HepG2 (cell line): ENCODE data around the gene JPH4. TPM values are rescaled to one million over a fixed set of nuclear protein-coding genes. Genes with fewer than 3 reads are reported as not detected.

ENCODE experiments used
- CBX2 ChIP-seq, 2 experiments: fragments of 200-600 bp in 1 of 2; sonication (generic); formaldehyde crosslinking in 1 of 2; IDR thresholded peaks; 2 replicates each; pipeline versions ENCODE4 v1.7.0 to v1.8.1; 2018 to 2022; ENCODE audit warnings: low read depth in 2 of 2, low read length in 1 of 2, mild to moderate bottlenecking in 1 of 2, missing genetic modification reagents in 1 of 2
- CC2D1A ChIP-seq: sonication (generic); formaldehyde crosslinking; IDR thresholded peaks from 2 replicates; pipeline ENCODE4 v1.8.1; 2023; ENCODE audit warnings: mild to moderate bottlenecking, missing genetic modification reagents
- FOXA1 ChIP-seq, 2 experiments: fragments of 450-650 bp in 1 of 2; sonication (generic) in 1 of 2; formaldehyde crosslinking in 1 of 2; IDR thresholded peaks; 2 replicates each; pipeline versions ENCODE4 v1.4.0 to v1.6.1; 2016 to 2020; ENCODE audit warnings: missing genetic modification reagents in 1 of 2
- KDM4B ChIP-seq: sonication (generic); formaldehyde crosslinking; IDR thresholded peaks from 2 replicates; pipeline ENCODE4 v1.4.0; 2020; ENCODE audit warnings: missing genetic modification reagents
- KLF15 ChIP-seq: sonication (generic); formaldehyde crosslinking; IDR thresholded peaks from 2 replicates; pipeline ENCODE4 v1.8.1; 2023; ENCODE audit warnings: borderline replicate concordance, mild to moderate bottlenecking, inconsistent platforms, missing genetic modification reagents, mixed read lengths
- MTF2 ChIP-seq: sonication (generic); formaldehyde crosslinking; IDR thresholded peaks from 2 replicates; pipeline ENCODE4 v1.5.0; 2020; ENCODE audit warnings: missing genetic modification reagents, borderline replicate concordance
- SAP130 ChIP-seq: IDR thresholded peaks from 2 replicates; pipeline ENCODE4 v1.6.1; 2016; ENCODE audit warnings: low read depth
- U2AF1 ChIP-seq: fragments of 200-400 bp; formaldehyde crosslinking; optimal IDR thresholded peaks from 2 replicates; pipeline ENCODE3; 2017; ENCODE audit warnings: mild to moderate bottlenecking, low read depth, low read length
- ZNF556 ChIP-seq: sonication (generic); formaldehyde crosslinking; IDR thresholded peaks from 2 replicates; pipeline ENCODE4 v1.4.0; 2020; ENCODE audit warnings: mild to moderate bottlenecking, missing genetic modification reagents, borderline replicate concordance
- ZNF737 ChIP-seq: sonication (generic); formaldehyde crosslinking; IDR thresholded peaks from 2 replicates; pipeline ENCODE4 v1.5.0; 2020; ENCODE audit warnings: missing genetic modification reagents, mild to moderate bottlenecking, borderline replicate concordance
- ZNF772 ChIP-seq: sonication (generic); formaldehyde crosslinking; IDR thresholded peaks from 2 replicates; pipeline ENCODE4 v1.5.0; 2020; ENCODE audit warnings: mild to moderate bottlenecking, missing genetic modification reagents
- polyA plus RNA-seq, 8 experiments: library from polyadenylated mRNA; depleted of rRNA in 3 of 8; stranded (reverse) in 7 of 8; unstranded in 1 of 8; fragments of >200 nt; fragmentation: Illumina TruSeq in 4 of 8; extraction: Trizol in 4 of 8; gene quantifications; 2 replicates each; pipeline versions ENCODE4 v1.2.1 to v1.2.3, GENCODE V29; 2011 to 2016; ENCODE audit warnings: low read depth in 4 of 8, missing spikeins in 1 of 8, mixed read lengths in 1 of 8; ENCODE audit not compliant: insufficient read depth in 1 of 8
- total RNA-seq, 5 experiments: library from RNA; depleted of rRNA; stranded (reverse); fragments of >200 nt; fragmentation: Illumina TruSeq; extraction: Trizol; gene quantifications; 2 replicates each; pipeline ENCODE4 v1.2.3, GENCODE V29; 2016; ENCODE audit warnings: low read depth in 1 of 5
- TF ChIP-seq, protein P1 (sequence below): sonication (generic); formaldehyde crosslinking; IDR thresholded peaks from 2 replicates; pipeline ENCODE4 v1.8.0; 2022; ENCODE audit warnings: missing genetic modification reagents, mild to moderate bottlenecking, inconsistent platforms, borderline replicate concordance
- TF ChIP-seq, protein P2 (sequence below): sonication (generic); formaldehyde crosslinking; IDR thresholded peaks from 2 replicates; pipeline ENCODE4 v1.5.1; 2020; ENCODE audit warnings: mild to moderate bottlenecking, moderate library complexity, missing genetic modification reagents
- TF ChIP-seq, protein P3 (sequence below): sonication (generic); formaldehyde crosslinking; IDR thresholded peaks from 2 replicates; pipeline ENCODE4 v1.8.0; 2022; ENCODE audit warnings: mild to moderate bottlenecking, missing genetic modification reagents, moderate library complexity
- TF ChIP-seq, protein P4 (sequence below), 2 experiments: sonication (generic) in 1 of 2; formaldehyde crosslinking in 1 of 2; IDR thresholded peaks; 2 replicates each; pipeline versions ENCODE4 v1.4.0 to v1.6.1; 2016 to 2020; ENCODE audit warnings: borderline replicate concordance in 1 of 2, low read depth in 1 of 2, mild to moderate bottlenecking in 1 of 2, missing genetic modification reagents in 1 of 2
- TF ChIP-seq, protein P5 (sequence below): sonication (generic); formaldehyde crosslinking; IDR thresholded peaks from 2 replicates; pipeline ENCODE4 v1.4.0; 2020; ENCODE audit warnings: mild to moderate bottlenecking, missing genetic modification reagents

The JPH4 gene
- total and polyA plus RNA-seq, 2 of the 13 experiments (the other 11 are each of a cell fraction or from before 2014, with no cell fraction given), result 0.08 to 0.22 TPM

DNA sequence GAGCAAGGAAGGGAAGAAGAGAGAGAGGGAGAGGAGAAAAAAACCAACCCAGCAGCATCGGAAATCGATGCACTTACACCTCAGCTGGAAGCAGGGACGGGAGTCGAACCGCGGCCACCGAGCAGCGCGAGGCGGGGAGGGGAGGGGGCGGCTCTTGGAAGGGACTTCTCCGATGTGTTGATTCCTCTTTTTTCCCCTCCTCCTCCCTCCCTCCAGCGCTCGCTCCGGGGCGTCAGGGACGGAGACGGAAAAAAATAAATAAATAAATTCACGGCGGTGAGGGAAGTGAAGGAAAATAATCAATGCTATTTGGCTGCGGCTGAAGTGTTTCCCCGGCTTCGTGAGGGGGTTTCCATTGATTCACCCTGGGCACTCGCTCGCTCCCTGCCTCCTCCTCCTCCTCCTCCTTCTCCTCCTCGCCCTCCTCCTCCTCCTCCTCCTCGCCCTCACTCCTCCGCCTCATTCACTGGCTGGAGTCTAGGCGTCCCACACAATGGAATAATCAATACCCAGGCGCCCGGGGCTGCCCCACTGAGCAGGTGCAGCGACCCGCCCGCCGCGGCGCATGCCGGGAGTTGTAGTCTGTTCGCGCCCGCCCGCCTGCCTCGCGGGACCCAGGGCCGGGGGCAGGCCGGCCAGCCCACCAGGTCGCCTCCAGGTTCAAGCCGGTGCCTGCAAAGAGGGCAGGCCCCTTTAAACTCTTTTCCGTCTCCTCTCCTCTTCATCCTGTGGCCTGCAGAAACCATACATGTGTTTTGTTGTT lies 27.1 kb downstream of the JPH4 start, which contains the start of gene ZFHX2 (continued):
- TF ChIP-seq, protein P1, sequence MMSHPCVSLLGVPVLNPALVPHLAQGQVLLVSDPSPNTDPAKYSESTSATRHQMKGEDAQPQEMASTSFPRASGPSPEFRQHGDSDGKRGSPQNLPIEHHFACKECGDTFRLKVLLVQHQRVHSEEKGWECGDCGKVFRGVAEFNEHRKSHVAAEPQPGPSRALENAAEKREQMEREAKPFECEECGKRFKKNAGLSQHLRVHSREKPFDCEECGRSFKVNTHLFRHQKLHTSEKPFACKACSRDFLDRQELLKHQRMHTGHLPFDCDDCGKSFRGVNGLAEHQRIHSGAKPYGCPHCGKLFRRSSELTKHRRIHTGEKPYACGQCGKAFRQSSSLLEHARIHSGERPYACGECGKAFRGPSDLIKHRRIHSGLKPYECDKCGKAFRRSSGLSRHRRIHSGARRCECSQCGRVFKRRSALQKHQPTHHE, result peak; percentile 91; the same call in 1 of the 2 replicates
- TF ChIP-seq, protein P2, sequence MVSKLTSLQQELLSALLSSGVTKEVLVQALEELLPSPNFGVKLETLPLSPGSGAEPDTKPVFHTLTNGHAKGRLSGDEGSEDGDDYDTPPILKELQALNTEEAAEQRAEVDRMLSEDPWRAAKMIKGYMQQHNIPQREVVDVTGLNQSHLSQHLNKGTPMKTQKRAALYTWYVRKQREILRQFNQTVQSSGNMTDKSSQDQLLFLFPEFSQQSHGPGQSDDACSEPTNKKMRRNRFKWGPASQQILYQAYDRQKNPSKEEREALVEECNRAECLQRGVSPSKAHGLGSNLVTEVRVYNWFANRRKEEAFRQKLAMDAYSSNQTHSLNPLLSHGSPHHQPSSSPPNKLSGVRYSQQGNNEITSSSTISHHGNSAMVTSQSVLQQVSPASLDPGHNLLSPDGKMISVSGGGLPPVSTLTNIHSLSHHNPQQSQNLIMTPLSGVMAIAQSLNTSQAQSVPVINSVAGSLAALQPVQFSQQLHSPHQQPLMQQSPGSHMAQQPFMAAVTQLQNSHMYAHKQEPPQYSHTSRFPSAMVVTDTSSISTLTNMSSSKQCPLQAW (CRISPR knock-in tag), result peak; percentile 72; the same call in 1 of the 2 replicates
- TF ChIP-seq KDM4B (CRISPR knock-in tag), result peak; percentile 93
- TF ChIP-seq, protein P3, sequence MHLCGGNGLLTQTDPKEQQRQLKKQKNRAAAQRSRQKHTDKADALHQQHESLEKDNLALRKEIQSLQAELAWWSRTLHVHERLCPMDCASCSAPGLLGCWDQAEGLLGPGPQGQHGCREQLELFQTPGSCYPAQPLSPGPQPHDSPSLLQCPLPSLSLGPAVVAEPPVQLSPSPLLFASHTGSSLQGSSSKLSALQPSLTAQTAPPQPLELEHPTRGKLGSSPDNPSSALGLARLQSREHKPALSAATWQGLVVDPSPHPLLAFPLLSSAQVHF, result 0 out of 2 replicates have a peak, but pooled peaks have one; percentile 28
- peak; percentile 88; the same call in 1 of the 2 replicates for TF ChIP-seq CC2D1A (CRISPR knock-in tag)
- no peak for TF ChIP-seq ZNF737 (CRISPR knock-in tag)
- TF ChIP-seq MTF2 (CRISPR knock-in tag), result no peak; the same call in 1 of the 2 replicates
- TF ChIP-seq, protein P4, sequence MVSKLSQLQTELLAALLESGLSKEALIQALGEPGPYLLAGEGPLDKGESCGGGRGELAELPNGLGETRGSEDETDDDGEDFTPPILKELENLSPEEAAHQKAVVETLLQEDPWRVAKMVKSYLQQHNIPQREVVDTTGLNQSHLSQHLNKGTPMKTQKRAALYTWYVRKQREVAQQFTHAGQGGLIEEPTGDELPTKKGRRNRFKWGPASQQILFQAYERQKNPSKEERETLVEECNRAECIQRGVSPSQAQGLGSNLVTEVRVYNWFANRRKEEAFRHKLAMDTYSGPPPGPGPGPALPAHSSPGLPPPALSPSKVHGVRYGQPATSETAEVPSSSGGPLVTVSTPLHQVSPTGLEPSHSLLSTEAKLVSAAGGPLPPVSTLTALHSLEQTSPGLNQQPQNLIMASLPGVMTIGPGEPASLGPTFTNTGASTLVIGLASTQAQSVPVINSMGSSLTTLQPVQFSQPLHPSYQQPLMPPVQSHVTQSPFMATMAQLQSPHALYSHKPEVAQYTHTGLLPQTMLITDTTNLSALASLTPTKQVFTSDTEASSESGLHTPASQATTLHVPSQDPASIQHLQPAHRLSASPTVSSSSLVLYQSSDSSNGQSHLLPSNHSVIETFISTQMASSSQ (IDR thresholded peaks at IDR 0.05; ENCODE audit: low read depth), result no peak
- TF ChIP-seq, protein P4 (CRISPR knock-in tag; IDR thresholded peaks at IDR 0.05; ENCODE audit: borderline replicate concordance), result peak; percentile 58; the same call in 1 of the 2 replicates
- TF ChIP-seq U2AF1, result peak; percentile 48
- no peak for TF ChIP-seq KLF15 (CRISPR knock-in tag)
- TF ChIP-seq CBX2 (IDR thresholded peaks at IDR 0.05; ENCODE audit: low read depth, low read length), result no peak
- TF ChIP-seq CBX2 (CRISPR knock-in tag; IDR thresholded peaks at IDR 0.05; ENCODE audit: low read depth), result peak; percentile 86; the same call in 1 of the 2 replicates
- TF ChIP-seq ZNF556 (CRISPR knock-in tag), result 0 out of 2 replicates have a peak, but pooled peaks have one; percentile 41
- TF ChIP-seq SAP130, result peak; percentile 88
- TF ChIP-seq, protein P5, sequence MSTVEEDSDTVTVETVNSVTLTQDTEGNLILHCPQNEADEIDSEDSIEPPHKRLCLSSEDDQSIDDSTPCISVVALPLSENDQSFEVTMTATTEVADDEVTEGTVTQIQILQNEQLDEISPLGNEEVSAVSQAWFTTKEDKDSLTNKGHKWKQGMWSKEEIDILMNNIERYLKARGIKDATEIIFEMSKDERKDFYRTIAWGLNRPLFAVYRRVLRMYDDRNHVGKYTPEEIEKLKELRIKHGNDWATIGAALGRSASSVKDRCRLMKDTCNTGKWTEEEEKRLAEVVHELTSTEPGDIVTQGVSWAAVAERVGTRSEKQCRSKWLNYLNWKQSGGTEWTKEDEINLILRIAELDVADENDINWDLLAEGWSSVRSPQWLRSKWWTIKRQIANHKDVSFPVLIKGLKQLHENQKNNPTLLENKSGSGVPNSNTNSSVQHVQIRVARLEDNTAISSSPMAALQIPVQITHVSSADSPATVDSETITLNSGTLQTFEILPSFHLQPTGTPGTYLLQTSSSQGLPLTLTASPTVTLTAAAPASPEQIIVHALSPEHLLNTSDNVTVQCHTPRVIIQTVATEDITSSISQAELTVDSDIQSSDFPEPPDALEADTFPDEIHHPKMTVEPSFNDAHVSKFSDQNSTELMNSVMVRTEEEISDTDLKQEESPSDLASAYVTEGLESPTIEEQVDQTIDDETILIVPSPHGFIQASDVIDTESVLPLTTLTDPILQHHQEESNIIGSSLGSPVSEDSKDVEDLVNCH (CRISPR knock-in tag), result no peak
- peak; percentile 95 for TF ChIP-seq ZNF772 (CRISPR knock-in tag)
- TF ChIP-seq FOXA1 (IDR thresholded peaks at IDR 0.05), result no peak
- peak; percentile 24; the same call in 1 of the 2 replicates for TF ChIP-seq FOXA1 (CRISPR knock-in tag; IDR thresholded peaks at IDR 0.05)
